ENCODE data around the gene LHFPL3. TPM values are rescaled to one million over a fixed set of nuclear protein-coding genes. Genes with fewer than 3 reads are reported as not detected.

The LHFPL3 gene
- total RNA-seq, 1 experiment from 2014 or later: not detected

- H3F3A ChIP-seq (ENCODE audit: insufficient read depth, low read depth): no peaks in the 10 kb centered on the region
- ChIA-PET POLR2A (ENCODE audit: unreplicated experiment) (no interaction called here), CTCF (no interaction called here)
- no peaks in the 10 kb centered on the region for H3K36me3 ChIP-seq (ENCODE audit: low read depth)
- no peaks in the 10 kb centered on the region for H4K20me1 ChIP-seq (ENCODE audit: insufficient read depth)
- H3K4me1 ChIP-seq (replicated peaks; ENCODE audit: insufficient read depth): no peaks in the 10 kb centered on the region
- BruUV-seq (replicated peaks): no TSS peak
- intact Hi-C loops (cut with micrococcal nuclease; ENCODE audit: unreplicated experiment): no loop called here
- H2AFZ ChIP-seq: no peak overlapping the region
- H3K27me3 ChIP-seq (ENCODE audit: insufficient read depth, low read depth): no peaks in the 10 kb centered on the region
- no peak overlapping the region for H3K4me2 ChIP-seq
- no peaks in the 10 kb centered on the region for H3K9me3 ChIP-seq (ENCODE audit: insufficient read depth, low read depth)
- DNase-seq: no peak
- H3K9me2 ChIP-seq (ENCODE audit: insufficient read depth): no peaks in the 10 kb centered on the region
- H3K79me2 ChIP-seq (ENCODE audit: low read depth): no peaks in the 10 kb centered on the region
- TF ChIP-seq, protein P1, sequence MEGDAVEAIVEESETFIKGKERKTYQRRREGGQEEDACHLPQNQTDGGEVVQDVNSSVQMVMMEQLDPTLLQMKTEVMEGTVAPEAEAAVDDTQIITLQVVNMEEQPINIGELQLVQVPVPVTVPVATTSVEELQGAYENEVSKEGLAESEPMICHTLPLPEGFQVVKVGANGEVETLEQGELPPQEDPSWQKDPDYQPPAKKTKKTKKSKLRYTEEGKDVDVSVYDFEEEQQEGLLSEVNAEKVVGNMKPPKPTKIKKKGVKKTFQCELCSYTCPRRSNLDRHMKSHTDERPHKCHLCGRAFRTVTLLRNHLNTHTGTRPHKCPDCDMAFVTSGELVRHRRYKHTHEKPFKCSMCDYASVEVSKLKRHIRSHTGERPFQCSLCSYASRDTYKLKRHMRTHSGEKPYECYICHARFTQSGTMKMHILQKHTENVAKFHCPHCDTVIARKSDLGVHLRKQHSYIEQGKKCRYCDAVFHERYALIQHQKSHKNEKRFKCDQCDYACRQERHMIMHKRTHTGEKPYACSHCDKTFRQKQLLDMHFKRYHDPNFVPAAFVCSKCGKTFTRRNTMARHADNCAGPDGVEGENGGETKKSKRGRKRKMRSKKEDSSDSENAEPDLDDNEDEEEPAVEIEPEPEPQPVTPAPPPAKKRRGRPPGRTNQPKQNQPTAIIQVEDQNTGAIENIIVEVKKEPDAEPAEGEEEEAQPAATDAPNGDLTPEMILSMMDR (conservative IDR thresholded peaks at IDR 0.05): no peak
- H3K4me3 ChIP-seq: no peak overlapping the region
- H3K27ac ChIP-seq: no peak overlapping the region
These were observed 275.6 kb downstream of the LHFPL3 start for GRCh38 chr7:104603957-104604356.

GRCh38 chr7:104604706-104605105 is 276.3 kb downstream of the LHFPL3 start:
- Histone ChIP-seq H3K79me2 (ENCODE audit: low read depth) (no peaks in the 10 kb centered on the region), H3K36me3 (ENCODE audit: low read depth) (no peaks in the 10 kb centered on the region), H3K4me1 (replicated peaks; ENCODE audit: insufficient read depth) (no peaks in the 10 kb centered on the region), H2AFZ (no peak overlapping the region), H3K4me2 (no peak overlapping the region), H3K4me3 (no peak overlapping the region), H3F3A (ENCODE audit: insufficient read depth, low read depth) (no peaks in the 10 kb centered on the region), H3K27ac (no peak overlapping the region), H4K20me1 (ENCODE audit: insufficient read depth) (no peaks in the 10 kb centered on the region), H3K9me2 (ENCODE audit: insufficient read depth) (no peaks in the 10 kb centered on the region), H3K9me3 (ENCODE audit: insufficient read depth, low read depth) (no peaks in the 10 kb centered on the region), H3K27me3 (ENCODE audit: insufficient read depth, low read depth) (no peaks in the 10 kb centered on the region)
- no peak for TF ChIP-seq EZH2 (IDR thresholded peaks at IDR 0.05; ENCODE audit: low read depth)
- TF ChIP-seq, protein P1 (conservative IDR thresholded peaks at IDR 0.05): no peak
- ChIA-PET CTCF (no interaction called here), POLR2A (ENCODE audit: unreplicated experiment) (no interaction called here)
- no TSS peak for BruUV-seq (replicated peaks)
- no peak for DNase-seq
- intact Hi-C loops (cut with micrococcal nuclease; ENCODE audit: unreplicated experiment): no loop called here

GRCh38 chr7:104621321-104621720 is 292.9 kb downstream of the LHFPL3 start:
- Histone ChIP-seq H3K4me2 (no peak overlapping the region), H3K4me3 (no peak overlapping the region), H3K4me1 (replicated peaks; ENCODE audit: insufficient read depth) (no peaks in the 10 kb centered on the region), H4K20me1 (ENCODE audit: insufficient read depth) (no peaks in the 10 kb centered on the region), H3F3A (ENCODE audit: insufficient read depth, low read depth) (no peaks in the 10 kb centered on the region), H3K9me2 (ENCODE audit: insufficient read depth) (no peaks in the 10 kb centered on the region), H3K27ac (no peak overlapping the region), H3K79me2 (ENCODE audit: low read depth) (no peaks in the 10 kb centered on the region), H3K36me3 (ENCODE audit: low read depth) (no peaks in the 10 kb centered on the region), H2AFZ (no peak overlapping the region), H3K9me3 (ENCODE audit: insufficient read depth, low read depth) (no peaks in the 10 kb centered on the region; the same call in 1 of the 2 replicates), H3K27me3 (ENCODE audit: insufficient read depth, low read depth) (no peaks in the 10 kb centered on the region)
- CTCF ChIA-PET: no interaction called here
- no TSS peak for BruUV-seq (replicated peaks)
- no peak for TF ChIP-seq EZH2 (IDR thresholded peaks at IDR 0.05; ENCODE audit: low read depth)
- TF ChIP-seq, protein P1 (conservative IDR thresholded peaks at IDR 0.05): no peak
- POLR2A ChIA-PET (ENCODE audit: unreplicated experiment): no interaction called here
- intact Hi-C loops (cut with micrococcal nuclease; ENCODE audit: unreplicated experiment): no loop called here
- DNase-seq: no peak
